GM10847 (cell line): ENCODE data around the gene PCNX4.
A peak's percentile ranks its signal among the peaks of the same experiment; 100 is the strongest.

Source experiments
- POLR2A ChIP-seq: IDR thresholded peaks from 2 replicates; pipeline ENCODE4 v1.6.1; 2011; ENCODE audit not compliant: insufficient read length; ENCODE audit errors: extremely low read depth

PCNX4 gene

DNA sequence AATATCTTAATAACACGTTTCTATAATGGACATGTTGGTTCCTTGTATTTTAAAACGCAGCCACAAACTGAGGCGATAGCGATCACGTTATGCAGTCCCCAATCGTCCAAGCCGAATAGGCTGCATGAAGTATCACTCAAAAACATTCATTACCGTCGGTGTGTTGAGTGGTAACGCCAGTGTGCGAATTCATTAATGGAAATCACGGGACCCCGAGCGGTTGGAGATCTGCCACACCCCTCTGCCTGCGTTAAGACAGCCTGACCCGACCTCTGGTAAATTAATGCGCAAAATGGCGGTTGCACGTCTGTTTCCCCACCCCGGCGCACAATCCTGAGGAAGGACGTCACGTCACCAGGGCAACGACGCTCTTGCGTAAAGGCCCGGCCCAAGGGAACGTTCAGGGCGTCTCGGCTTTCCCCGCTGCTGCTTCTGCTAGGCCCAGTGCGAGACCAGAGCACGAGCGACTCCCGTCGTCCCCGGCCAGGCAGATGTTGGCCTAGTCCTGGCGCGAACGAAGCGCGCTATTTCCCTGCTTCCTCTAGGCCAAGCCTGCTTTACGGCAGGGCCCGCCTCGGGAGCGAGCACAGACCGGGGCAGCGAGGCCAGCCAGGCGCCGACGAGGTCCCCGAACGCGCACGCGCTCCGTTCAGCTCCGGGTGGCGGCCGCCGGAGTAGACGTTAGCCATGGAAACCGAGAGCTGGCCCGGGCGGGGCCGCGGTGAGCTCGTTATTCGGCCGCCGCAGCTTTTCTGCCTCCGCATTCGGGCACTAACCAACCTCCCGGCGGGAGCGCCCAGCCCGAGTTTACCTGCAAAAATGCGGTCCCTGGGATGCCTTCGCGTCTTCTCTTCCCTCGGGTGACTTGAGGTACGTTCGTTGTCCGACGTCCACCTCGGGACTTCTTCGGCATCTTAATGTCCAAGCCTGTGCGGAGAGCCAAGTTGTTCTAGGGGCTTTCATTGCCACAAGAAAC, at the start of gene PCNX4:
Gene PCNX4, plus strand, starts transcription at position 374 of the 976 bp plus-strand sequence. CDS start 15,716 bp downstream, outside the sequence.
- peak; percentile 94 for TF ChIP-seq POLR2A

DNA sequence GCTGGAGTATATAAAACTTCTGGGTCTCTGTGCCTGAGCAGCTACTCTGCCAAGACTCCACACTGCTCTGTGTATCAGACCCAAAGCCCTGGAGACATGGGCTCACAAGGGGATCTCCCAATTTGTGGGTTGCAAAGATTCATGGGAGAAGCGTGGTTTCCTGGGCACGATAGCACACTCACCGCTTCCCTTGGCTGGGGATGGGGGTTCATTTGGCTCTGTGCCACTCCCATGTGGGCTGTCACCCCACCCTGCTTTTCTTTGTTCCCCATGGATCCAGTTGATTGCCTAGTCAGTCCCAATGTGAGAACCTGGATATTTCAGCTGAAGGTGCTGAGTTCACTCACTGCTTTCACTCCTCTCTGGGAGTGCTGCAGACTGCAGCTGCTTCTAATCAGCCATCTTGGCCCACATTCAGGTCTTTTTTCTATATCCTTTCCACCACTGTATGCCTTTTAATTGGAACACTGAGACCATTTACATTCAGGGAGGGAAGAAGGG, 40.0 kb upstream of the PCNX4 start:
- no peak for TF ChIP-seq POLR2A

DNA sequence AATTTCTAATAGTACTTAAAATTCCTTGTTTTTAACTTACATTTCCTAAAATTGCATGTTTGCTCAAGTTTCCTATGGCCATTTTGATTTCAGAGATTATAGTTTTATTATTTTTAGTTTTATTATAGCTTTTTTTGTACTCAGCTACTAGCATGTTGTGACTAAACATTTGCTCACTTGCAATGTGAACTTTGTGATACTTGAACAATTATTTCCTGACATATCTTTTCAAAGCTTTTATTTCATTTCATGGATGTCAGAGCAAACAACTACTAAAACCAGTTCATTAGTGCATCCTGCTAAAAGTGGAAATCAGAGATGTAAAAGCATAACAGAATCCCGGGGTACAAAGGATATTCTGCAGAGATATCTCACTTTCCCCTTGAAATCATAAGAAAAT, 33.6 kb upstream of the PCNX4 start:
- no peak for TF ChIP-seq POLR2A

DNA sequence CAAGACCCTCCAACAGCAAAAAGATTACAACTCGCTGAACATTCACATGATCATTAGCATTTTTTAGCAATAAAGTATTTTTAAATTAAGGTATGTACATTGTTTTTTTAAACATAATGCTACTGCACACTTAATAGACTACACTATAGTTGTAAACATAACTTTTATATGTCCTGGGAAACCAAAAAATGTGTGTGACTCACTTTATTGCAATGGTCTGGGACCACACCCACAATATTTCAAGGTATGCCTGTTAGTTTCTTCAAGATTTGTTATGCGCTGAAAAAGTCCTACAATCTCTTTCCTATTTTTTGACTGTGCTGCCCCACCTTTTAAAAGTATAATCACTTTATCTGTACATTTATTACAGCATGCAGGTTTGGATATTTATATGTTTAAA, 30.4 kb upstream of the PCNX4 start:
- no peak for TF ChIP-seq POLR2A

DNA sequence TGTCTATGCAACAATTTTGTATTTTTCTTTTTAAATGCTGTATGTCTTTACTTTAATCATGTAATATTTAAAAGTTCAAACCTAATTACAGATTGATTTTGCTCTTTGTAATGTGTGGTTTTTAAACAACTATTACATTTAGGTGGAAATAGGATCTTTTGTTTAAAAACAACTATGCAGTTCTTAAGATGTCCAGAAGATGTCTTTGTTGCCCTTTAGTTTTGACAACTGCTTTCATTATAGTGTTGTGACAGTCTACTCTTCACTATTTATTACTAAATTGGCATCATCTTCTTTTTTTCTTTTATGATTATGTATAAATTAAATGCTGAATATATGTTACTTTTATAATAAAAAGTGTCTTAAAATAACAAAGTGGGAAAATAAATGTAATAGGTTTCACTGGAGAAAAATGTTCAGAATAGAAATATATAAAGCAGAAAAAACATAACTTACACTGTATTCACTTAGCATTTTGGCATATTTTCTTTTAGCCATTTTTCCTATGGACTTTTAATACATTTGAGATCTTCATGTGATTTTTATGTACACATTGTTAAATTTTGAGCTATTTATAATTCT, 27.1 kb upstream of the PCNX4 start:
- no peak for TF ChIP-seq POLR2A

DNA sequence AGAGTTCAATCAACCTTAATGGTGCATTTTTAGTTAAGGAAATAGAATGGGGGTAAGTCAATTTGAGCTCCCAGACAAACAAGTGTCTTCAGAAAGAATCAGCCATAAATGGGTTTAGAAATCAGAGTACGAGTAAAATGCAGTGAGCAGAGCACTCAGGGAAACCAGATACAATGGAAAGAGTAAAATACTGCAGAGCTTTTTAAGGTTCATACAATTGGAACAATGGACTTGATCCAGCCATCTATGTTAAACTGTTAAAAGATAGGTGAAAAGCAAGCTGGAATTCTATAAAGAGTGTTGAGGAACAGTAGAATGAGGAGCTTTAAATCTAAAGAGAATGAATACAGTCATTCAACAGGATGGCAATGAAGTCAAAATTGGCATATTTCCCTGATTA, 23.8 kb upstream of the PCNX4 start:
- no peak for TF ChIP-seq POLR2A

DNA sequence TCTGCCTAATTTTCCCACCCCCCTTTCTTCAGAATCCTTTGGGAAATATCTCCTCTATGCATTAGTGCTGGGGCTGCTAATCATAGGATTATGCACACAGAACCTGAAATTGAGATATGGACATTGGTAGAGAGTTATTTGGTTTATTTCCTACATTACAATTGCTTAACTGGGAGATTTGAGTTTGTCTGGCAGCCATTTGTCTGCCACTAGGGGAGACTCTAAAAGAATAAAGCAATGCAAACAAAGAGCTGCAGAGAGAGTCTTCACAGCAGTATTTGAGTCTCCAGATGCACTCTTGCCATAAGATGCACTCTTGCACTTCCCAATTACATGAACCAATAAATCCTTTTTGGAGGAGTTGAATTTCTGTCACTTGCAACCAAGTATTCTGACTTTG, 12.0 kb upstream of the PCNX4 start:
- no peak for TF ChIP-seq POLR2A

DNA sequence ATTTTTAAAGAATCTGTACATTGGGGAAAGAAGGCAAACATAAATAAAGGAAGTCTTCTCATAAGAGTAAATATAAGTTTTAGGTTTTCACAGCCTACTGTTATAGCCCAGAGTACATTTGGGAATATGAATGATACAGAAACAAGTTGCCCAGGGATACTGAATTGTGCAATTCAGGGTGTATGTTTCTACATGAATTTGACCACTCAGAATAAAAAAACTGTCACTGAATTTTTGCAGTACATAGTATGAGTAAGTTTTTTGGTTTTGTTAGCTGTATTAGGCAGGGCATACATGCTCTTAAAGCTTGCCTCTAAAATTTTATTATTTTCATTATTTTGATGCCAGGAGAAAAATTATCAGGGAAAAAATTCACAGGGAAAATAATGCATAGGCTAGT, 6.6 kb upstream of the PCNX4 start:
- TF ChIP-seq POLR2A = no peak

DNA sequence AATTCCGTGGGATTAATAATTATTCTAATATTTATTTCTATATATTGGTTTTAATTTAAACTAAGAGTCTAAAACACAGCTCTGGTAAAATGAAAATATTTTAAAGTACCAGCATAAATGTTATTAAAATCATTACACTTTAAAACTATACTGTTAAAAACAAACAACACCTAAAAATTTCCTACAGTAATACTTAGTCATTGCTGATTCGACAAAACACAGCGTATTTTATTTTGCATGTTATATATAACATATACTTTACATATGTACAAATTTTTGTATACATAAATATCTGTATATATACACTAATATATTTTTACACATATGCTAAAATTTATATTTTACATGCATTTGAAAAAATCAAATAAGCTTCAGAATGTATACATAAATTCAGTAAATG, 6.0 kb upstream of the PCNX4 start:
- no peak for TF ChIP-seq POLR2A

DNA sequence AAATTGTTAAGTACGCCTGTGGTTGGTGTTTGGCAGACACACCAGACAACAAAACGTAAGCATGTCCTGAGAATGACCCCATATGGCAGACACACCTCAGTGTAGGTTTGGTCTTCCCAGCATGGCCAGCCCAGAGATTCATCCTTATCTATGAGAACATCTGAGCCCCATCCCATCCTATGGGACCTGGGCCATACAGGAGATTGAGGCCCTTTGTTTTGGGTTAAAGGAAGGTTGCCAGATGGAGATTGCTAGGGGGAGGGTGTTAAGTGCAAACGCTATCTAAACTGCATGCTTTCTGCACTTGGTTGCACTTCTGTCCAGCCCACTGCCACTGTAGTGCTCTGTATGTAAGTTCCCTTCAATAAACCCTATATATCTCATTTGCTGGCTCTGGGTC, 4.1 kb upstream of the PCNX4 start:
- no peak for TF ChIP-seq POLR2A

DNA sequence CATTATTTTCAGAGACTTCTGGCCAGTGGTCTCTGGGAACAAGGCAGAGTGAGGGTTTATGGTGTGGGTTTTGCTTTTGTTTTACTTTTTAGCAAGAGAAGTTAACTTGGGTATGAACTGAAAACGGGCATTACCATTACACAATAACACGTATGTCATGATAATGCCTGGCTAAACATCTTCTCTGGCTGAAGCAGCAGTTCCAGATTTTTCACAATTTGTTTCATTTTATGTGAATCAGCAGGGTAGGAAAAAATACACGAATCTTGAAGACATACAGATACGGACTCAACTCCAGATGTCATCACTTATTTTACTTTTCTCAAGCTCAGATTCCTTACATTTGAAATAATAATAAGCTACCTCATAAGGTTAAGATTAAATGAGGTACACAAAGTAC, 2.5 kb upstream of the PCNX4 start:
- TF ChIP-seq POLR2A = no peak

DNA sequence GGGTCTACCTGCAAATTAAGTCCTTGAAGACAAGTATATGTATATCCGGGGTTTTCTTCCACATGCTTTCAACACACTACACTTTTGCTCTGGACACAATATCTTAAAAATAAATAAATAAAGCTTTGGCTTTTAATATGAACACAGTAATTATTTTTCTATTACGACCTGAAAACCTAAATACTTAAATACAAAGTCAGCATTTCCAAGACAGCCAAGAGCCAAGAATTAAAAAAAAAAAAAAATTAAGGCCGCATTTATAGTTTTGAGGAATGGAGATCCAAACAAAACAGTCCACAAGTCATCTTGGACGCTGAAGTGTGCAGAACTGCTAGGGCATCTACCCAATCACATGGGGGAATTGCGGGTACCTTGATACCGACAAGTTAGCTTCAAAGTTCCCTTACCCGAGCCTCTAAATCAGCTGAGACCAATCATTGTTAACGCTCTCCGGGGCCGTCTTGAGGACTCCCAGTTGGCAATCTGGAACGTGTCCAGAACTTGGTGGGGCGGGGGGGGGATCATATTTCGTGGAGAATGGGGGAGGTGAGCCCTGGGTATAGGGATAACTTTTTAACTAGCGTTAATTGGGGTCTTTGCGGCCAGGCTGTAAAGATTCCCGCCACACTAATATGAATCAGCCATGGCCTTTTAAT, 731 bp upstream of the PCNX4 start:
- no peak for TF ChIP-seq POLR2A

DNA sequence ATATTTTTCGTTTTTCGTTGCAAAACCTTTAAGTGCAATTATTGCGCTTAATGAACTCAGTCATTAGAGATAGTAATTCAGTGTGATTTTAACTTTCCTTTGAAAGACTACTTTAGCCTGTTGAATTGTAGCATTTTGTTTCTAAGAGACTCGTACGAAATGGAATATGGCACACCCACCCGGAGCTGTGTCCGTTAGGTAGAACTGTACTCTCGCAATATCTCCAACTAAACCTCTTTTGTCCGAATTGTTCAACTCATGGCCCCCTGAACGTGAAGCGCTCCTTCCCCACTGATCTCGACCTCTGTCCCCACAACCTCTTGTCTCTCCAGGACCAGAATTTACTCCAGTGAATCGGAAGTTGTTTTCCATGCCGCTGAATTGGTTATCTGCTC, 800 bp downstream of the PCNX4 start:
- TF ChIP-seq POLR2A = no peak

DNA sequence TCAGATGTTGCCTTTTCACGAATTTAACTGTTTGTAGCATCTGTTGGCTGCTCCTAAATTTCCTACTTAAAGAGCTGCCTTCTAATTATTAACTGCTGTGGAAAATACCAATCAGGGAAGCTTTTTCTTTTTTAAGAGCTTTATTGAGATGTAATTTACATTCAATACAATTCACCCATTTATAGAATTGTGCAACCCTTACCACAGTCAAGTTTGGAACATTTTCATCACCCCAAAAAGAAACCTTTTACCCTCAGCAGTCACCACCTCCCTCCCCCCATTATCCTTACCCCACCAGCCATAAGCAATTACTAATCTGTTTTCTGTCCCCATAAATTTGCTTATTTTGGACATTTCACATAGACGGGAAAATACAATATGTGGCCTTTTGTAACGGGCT, 1.4 kb downstream of the PCNX4 start:
- no peak for TF ChIP-seq POLR2A

DNA sequence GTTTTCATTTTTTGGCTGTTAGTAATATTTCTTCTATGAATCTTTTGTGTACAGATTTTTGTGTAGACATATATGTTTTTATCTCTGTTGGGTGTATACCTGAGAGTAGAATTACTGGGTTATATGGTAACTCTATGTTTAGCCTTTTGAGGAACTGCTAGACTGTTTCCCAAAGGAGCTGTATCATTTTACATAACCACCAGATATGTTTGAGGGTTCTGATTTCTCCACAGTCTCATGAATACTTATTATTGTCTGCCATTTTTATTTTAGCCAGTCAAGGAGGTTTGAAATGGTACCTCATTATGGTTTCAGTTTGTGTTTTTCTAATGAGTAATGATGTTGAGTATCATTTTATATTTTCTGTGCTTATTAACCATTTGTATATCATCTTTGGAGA, 1.9 kb downstream of the PCNX4 start:
- TF ChIP-seq POLR2A = no peak
